ENCODE results near the gene PAQR7. TPM values are rescaled to one million over a fixed set of nuclear protein-coding genes. Genes with fewer than 3 reads are reported as not detected.

The PAQR7 gene
- total and polyA plus RNA-seq, 2 experiments from 2014 or later = 4.0 to 5.2 TPM

DNA sequence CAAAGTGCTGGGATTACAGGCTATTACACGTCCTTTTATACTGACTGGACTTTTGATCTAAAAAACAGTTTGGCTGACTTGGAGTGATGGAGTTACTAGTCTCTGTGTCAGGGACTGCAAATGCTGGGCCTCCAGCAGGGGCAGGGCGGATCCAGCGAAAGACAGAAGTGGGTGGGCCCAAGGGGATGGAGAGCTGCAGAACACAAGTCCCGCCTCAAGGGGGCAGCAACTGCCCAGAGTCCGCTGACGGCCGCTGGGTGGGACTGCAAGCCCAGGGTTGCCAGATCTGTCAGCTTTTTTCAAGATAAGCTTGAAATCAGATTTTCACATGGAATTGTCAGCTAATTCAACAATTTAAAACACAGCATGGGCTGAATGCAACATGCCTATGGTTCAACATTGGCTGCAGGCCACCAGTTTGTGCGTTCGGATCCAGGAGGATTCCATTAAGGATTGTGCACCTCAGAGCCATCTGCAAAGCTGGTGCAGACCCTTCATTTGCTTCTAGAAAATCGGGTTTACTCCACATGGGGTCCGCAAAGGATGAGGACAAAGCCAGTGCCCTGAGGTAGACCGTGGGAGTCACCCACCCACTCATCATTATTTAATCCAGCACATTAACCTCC is 20.0 kb upstream of the PAQR7 start:
- Histone ChIP-seq H4K20me1 (replicated peaks; ENCODE audit: insufficient read depth) (peaks cover 19% of the 10 kb centered on the region), H3K4me2 (no peak overlapping the region)
- no peak overlapping the region for H3K4me3 Mint-ChIP-seq

More for the DNA sequence above, 20.0 kb upstream of the PAQR7 start:
- ATAC-seq = peak; percentile 76
- peaks cover 11% of the 10 kb centered on the region for H3K27me3 Mint-ChIP-seq (ENCODE audit: insufficient read depth, low read depth, poor library complexity)
- peaks cover 38% of the 10 kb centered on the region for H3F3A ChIP-seq (replicated peaks; ENCODE audit: low read depth)
- H3K4me3 ChIP-seq = no peak overlapping the region
- H3K4me1 Mint-ChIP-seq = peaks cover 26% of the 10 kb centered on the region
- H3K9me3 Mint-ChIP-seq = no peaks in the 10 kb centered on the region
- H3K9me2 ChIP-seq (ENCODE audit: insufficient read depth) = no peaks in the 10 kb centered on the region
- peaks cover 21% of the 10 kb centered on the region for H3K36me3 ChIP-seq (ENCODE audit: insufficient read depth)
- 0 out of 2 replicates have a peak overlapping the region, but pooled peaks have one; percentile 72 for H3K27ac ChIP-seq (ENCODE audit: low read depth)
- H3K79me2 ChIP-seq (replicated peaks; ENCODE audit: insufficient read depth) = no peaks in the 10 kb centered on the region
- no peak for TF ChIP-seq ZNF331 (CRISPR knock-in tag; IDR thresholded peaks at IDR 0.05; ENCODE audit: low read depth)
- TF ChIP-seq NANOG (IDR thresholded peaks at IDR 0.05; ENCODE audit: borderline replicate concordance) = no peak
- no peak for TF ChIP-seq POLR2AphosphoS5 (IDR thresholded peaks at IDR 0.05; ENCODE audit: low read depth)
- no peak for TF ChIP-seq ZNF114 (CRISPR knock-in tag; IDR thresholded peaks at IDR 0.05)
- no peak for TF ChIP-seq STAT1 (IDR thresholded peaks at IDR 0.05; ENCODE audit: unreplicated experiment)
- TF ChIP-seq, protein P1, sequence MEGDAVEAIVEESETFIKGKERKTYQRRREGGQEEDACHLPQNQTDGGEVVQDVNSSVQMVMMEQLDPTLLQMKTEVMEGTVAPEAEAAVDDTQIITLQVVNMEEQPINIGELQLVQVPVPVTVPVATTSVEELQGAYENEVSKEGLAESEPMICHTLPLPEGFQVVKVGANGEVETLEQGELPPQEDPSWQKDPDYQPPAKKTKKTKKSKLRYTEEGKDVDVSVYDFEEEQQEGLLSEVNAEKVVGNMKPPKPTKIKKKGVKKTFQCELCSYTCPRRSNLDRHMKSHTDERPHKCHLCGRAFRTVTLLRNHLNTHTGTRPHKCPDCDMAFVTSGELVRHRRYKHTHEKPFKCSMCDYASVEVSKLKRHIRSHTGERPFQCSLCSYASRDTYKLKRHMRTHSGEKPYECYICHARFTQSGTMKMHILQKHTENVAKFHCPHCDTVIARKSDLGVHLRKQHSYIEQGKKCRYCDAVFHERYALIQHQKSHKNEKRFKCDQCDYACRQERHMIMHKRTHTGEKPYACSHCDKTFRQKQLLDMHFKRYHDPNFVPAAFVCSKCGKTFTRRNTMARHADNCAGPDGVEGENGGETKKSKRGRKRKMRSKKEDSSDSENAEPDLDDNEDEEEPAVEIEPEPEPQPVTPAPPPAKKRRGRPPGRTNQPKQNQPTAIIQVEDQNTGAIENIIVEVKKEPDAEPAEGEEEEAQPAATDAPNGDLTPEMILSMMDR (conservative IDR thresholded peaks at IDR 0.05; ENCODE audit: low read depth in 2 of 2) = peak; percentile 97 to 98
- TF ChIP-seq CREB1 (CRISPR knock-in tag; IDR thresholded peaks at IDR 0.05; ENCODE audit: low read depth) = peak; percentile 23; the same call in 1 of the 2 replicates
- no peak for TF ChIP-seq ZNF462 (CRISPR knock-in tag; IDR thresholded peaks at IDR 0.05)
- H3K4me1 ChIP-seq (ENCODE audit: insufficient read depth) = peaks cover 15% of the 10 kb centered on the region
- no peaks in the 10 kb centered on the region for H3K27me3 ChIP-seq (ENCODE audit: insufficient read depth)
- H3K36me3 Mint-ChIP-seq (ENCODE audit: low read depth) = peaks cover 31% of the 10 kb centered on the region
- H3K27ac Mint-ChIP-seq = no peak overlapping the region
- H2AFZ ChIP-seq = no peak overlapping the region
- peak; percentile 95 for DNase-seq (ENCODE audit: low spot score)

Data from GM23338 (cell line).